ENCODE measurements around the gene HAPLN2.

Gene HAPLN2

GRCh38 chr1:156644640-156645039 is 25.4 kb downstream of the HAPLN2 start:
- no peak for DNase-seq (ENCODE audit: low read depth, low spot score)
- in situ Hi-C loops (cut with HindIII; ENCODE audit: low sequenced_read_pairs): no loop called here
- TF ChIP-seq, protein P1, sequence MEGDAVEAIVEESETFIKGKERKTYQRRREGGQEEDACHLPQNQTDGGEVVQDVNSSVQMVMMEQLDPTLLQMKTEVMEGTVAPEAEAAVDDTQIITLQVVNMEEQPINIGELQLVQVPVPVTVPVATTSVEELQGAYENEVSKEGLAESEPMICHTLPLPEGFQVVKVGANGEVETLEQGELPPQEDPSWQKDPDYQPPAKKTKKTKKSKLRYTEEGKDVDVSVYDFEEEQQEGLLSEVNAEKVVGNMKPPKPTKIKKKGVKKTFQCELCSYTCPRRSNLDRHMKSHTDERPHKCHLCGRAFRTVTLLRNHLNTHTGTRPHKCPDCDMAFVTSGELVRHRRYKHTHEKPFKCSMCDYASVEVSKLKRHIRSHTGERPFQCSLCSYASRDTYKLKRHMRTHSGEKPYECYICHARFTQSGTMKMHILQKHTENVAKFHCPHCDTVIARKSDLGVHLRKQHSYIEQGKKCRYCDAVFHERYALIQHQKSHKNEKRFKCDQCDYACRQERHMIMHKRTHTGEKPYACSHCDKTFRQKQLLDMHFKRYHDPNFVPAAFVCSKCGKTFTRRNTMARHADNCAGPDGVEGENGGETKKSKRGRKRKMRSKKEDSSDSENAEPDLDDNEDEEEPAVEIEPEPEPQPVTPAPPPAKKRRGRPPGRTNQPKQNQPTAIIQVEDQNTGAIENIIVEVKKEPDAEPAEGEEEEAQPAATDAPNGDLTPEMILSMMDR (IDR thresholded peaks at IDR 0.05; ENCODE audit: low read depth, low read length): no peak
- H3K4me3 ChIP-seq (ENCODE audit: low read depth, low read length): no peak overlapping the region

DNA sequence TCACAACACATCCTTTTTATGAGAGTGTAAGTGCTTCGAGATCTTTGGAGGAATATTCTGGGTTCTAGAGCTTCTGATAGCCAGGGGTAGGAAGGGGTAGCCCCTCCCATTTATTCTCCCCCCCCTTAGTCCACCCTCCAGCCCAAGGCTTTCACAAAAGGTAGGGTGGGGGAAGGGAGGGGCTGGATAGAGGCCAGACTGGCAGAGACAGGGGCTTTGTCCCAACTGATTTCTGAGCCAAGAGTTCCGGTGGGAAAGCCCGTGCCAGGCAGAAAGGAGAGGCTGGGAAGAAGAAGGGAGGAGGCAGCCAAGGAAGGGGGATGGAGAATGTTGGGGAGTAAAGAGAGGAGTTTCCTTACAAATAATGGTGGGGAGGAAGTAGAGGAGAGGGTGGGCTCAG is 25.8 kb downstream of the HAPLN2 start:
- no peak for DNase-seq (ENCODE audit: low read depth, low spot score)
- TF ChIP-seq, protein P1 (IDR thresholded peaks at IDR 0.05; ENCODE audit: low read depth, low read length): no peak
- no peak overlapping the region for H3K4me3 ChIP-seq (ENCODE audit: low read depth, low read length)
- in situ Hi-C loops (cut with HindIII; ENCODE audit: low sequenced_read_pairs): no loop called here

GRCh38 chr1:156645666-156646065 is 26.5 kb downstream of the HAPLN2 start:
- H3K4me3 ChIP-seq (ENCODE audit: low read depth, low read length): no peak overlapping the region
- in situ Hi-C loops (cut with HindIII; ENCODE audit: low sequenced_read_pairs): no loop called here
- no peak for DNase-seq (ENCODE audit: low read depth, low spot score)
- TF ChIP-seq, protein P1 (IDR thresholded peaks at IDR 0.05; ENCODE audit: low read depth, low read length): no peak

- TF ChIP-seq, protein P1 (IDR thresholded peaks at IDR 0.05; ENCODE audit: low read depth, low read length): no peak
- no peak for DNase-seq (ENCODE audit: low read depth, low spot score)
- in situ Hi-C loops (cut with HindIII; ENCODE audit: low sequenced_read_pairs): no loop called here
- H3K4me3 ChIP-seq (ENCODE audit: low read depth, low read length): no peak overlapping the region
Observed at GRCh38 chr1:156646738-156647211, 27.6 kb downstream of the HAPLN2 start.

GRCh38 chr1:156647351-156647750 is 28.1 kb downstream of the HAPLN2 start:
- no peak for DNase-seq (ENCODE audit: low read depth, low spot score)
- TF ChIP-seq, protein P1 (IDR thresholded peaks at IDR 0.05; ENCODE audit: low read depth, low read length): no peak
- in situ Hi-C loops (cut with HindIII; ENCODE audit: low sequenced_read_pairs): no loop called here
- H3K4me3 ChIP-seq (ENCODE audit: low read depth, low read length): no peak overlapping the region

- no peak overlapping the region for H3K4me3 ChIP-seq (ENCODE audit: low read depth, low read length)
- in situ Hi-C loops (cut with HindIII; ENCODE audit: low sequenced_read_pairs): no loop called here
- DNase-seq (ENCODE audit: low read depth, low spot score): no peak
- TF ChIP-seq, protein P1 (IDR thresholded peaks at IDR 0.05; ENCODE audit: low read depth, low read length): no peak
Observed at GRCh38 chr1:156648496-156648895, 29.3 kb downstream of the HAPLN2 start.

- TF ChIP-seq, protein P1 (IDR thresholded peaks at IDR 0.05; ENCODE audit: low read depth, low read length): no peak
- no peak overlapping the region for H3K4me3 ChIP-seq (ENCODE audit: low read depth, low read length)
- no peak for DNase-seq (ENCODE audit: low read depth, low spot score)
- in situ Hi-C loops (cut with HindIII; ENCODE audit: low sequenced_read_pairs): no loop called here
Observed at GRCh38 chr1:156648951-156649350, 29.7 kb downstream of the HAPLN2 start.

All from astrocyte of the spinal cord (primary cell).